BLaER1 (cell line): ENCODE results near the gene DDIT3.

Experiments
- H3K27ac ChIP-seq: shearing (Covaris generic); formaldehyde crosslinking; 2 replicates; pipeline ENCODE4 v1.8.1; 2022
- H3K27me3 ChIP-seq: shearing (Covaris generic); formaldehyde crosslinking; 2 replicates; pipeline ENCODE4 v1.8.1; 2022
- H3K36me3 ChIP-seq: shearing (Covaris generic); formaldehyde crosslinking; 2 replicates; pipeline ENCODE4 v1.8.1; 2022
- H3K4me1 ChIP-seq: shearing (Covaris generic); formaldehyde crosslinking; 2 replicates; pipeline ENCODE4 v1.8.1; 2022
- H3K4me2 ChIP-seq: shearing (Covaris generic); formaldehyde crosslinking; 2 replicates; pipeline ENCODE4 v1.8.1; 2022
- H3K4me3 ChIP-seq: shearing (Covaris generic); formaldehyde crosslinking; 2 replicates; pipeline ENCODE4 v1.8.1; 2022
- H3K9ac ChIP-seq: shearing (Covaris generic); formaldehyde crosslinking; 2 replicates; pipeline ENCODE4 v1.8.1; 2022
- H3K9me3 ChIP-seq: shearing (Covaris generic); formaldehyde crosslinking; 2 replicates; pipeline ENCODE4 v1.8.1; 2022
- H4K20me1 ChIP-seq: shearing (Covaris generic); formaldehyde crosslinking; 2 replicates; pipeline ENCODE4 v1.8.1; 2022
- Cebpa-rat ChIP-seq: shearing (Covaris generic); IDR thresholded peaks from 2 replicates; pipeline ENCODE4 v1.8.1; 2022

DDIT3 gene

GRCh38 chr12:57553343-57554202 lies 33.3 kb upstream of the DDIT3 start:
- no peak for TF ChIP-seq Cebpa-rat
- no peak overlapping the region for H3K27ac ChIP-seq

GRCh38 chr12:57552835-57553313 lies 32.6 kb upstream of the DDIT3 start:
- no peaks in the 10 kb centered on the region for H3K9me3 ChIP-seq

More at GRCh38 chr12:57553343-57554202, 33.3 kb upstream of the DDIT3 start:
- no peaks in the 10 kb centered on the region for H4K20me1 ChIP-seq
- no peak overlapping the region for H3K9ac ChIP-seq
- no peaks in the 10 kb centered on the region for H3K36me3 ChIP-seq
- H3K4me2 ChIP-seq, result peak overlapping the region; percentile 64
- peaks cover 41% of the 10 kb centered on the region for H3K27me3 ChIP-seq
- no peaks in the 10 kb centered on the region for H3K9me3 ChIP-seq
- peaks cover 18% of the 10 kb centered on the region for H3K4me1 ChIP-seq
- no peak overlapping the region for H3K4me3 ChIP-seq

DNA sequence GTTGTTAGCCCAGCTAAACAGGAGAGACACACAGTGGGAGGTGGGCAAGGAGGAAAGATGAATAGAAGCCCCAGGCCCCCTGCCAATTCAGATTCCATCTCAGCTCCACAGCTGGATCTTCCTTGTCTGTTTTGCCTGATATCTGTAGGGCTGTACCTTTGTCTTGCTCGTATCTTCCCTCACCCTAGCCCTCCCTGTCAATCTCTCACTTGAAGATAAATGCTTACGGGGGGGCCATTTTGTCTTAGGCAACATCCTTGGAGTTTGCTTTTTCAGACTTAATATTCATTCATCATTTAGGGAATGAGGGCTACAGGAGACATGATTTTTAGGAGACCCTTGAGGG lies 32.0 kb upstream of the DDIT3 start:
- no peaks in the 10 kb centered on the region for H3K9me3 ChIP-seq
- H3K27ac ChIP-seq, result no peak overlapping the region
- peaks cover 18% of the 10 kb centered on the region for H3K4me1 ChIP-seq
- H3K36me3 ChIP-seq, result no peaks in the 10 kb centered on the region
- H3K4me3 ChIP-seq, result no peak overlapping the region
- H3K27me3 ChIP-seq, result peaks cover 54% of the 10 kb centered on the region
- no peak overlapping the region for H3K4me2 ChIP-seq
- TF ChIP-seq Cebpa-rat, result no peak
- no peak overlapping the region for H3K9ac ChIP-seq
- H4K20me1 ChIP-seq, result no peaks in the 10 kb centered on the region

More at GRCh38 chr12:57552835-57553313, 32.6 kb upstream of the DDIT3 start:
- H3K4me3 ChIP-seq, result no peak overlapping the region
- H3K9ac ChIP-seq, result no peak overlapping the region
- peak overlapping the region; percentile 64 for H3K4me2 ChIP-seq
- H3K4me1 ChIP-seq, result peaks cover 18% of the 10 kb centered on the region
- H3K36me3 ChIP-seq, result no peaks in the 10 kb centered on the region
- peaks cover 48% of the 10 kb centered on the region for H3K27me3 ChIP-seq
- no peak for TF ChIP-seq Cebpa-rat
- no peaks in the 10 kb centered on the region for H4K20me1 ChIP-seq
- no peak overlapping the region for H3K27ac ChIP-seq

GRCh38 chr12:57551637-57552305 lies 31.5 kb upstream of the DDIT3 start:
- H4K20me1 ChIP-seq, result no peaks in the 10 kb centered on the region
- H3K27me3 ChIP-seq, result peaks cover 54% of the 10 kb centered on the region
- H3K27ac ChIP-seq, result no peak overlapping the region
- TF ChIP-seq Cebpa-rat, result no peak
- no peak overlapping the region for H3K4me2 ChIP-seq
- no peaks in the 10 kb centered on the region for H3K36me3 ChIP-seq
- no peak overlapping the region for H3K4me3 ChIP-seq
- no peaks in the 10 kb centered on the region for H3K9me3 ChIP-seq
- H3K9ac ChIP-seq, result no peak overlapping the region
- peaks cover 18% of the 10 kb centered on the region for H3K4me1 ChIP-seq

DNA sequence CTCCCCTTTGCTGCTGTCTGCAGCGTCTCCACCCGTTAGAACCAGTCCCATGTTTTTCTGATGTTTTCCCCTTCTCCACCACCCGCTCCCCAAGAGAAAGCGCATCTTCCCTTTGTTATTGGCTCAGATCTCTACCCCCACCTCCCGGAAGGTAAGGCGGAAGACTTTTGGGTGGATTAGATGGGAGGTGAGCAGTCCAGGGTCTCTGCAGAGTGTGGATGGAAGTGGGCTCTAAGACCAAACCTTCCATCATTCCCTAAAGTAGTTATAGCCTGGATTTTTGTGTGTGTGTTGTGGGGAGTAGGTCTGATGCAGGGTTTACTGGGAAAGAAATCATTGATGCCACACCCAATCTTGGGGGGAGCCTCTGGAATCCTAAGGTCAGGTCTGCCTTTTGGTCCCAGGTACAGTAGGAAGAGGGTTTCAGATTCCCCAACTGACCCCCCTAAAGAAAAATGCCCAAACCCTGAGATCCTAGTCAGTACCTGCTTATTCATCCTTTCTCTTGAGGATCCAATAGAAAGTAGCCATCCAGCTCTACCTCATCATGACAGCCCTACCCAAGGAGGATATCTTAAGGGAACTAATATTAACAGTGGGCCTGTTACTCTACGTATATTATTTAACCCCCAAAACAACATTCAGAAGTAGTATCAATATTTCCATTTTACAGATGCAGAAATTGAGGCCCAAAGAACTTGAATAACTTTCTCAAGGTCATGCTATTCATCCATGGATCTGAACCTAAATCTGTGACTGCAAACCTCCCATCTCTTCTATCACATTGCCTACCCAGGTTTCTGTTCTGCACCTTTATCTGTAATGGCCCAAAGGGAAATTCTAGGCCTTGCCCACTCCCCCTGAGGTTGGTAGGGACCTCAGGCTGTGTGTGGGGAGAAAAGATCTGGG lies 30.6 kb upstream of the DDIT3 start:
- Histone ChIP-seq H3K36me3 (no peaks in the 10 kb centered on the region), H3K4me3 (no peak overlapping the region), H3K27me3 (peaks cover 54% of the 10 kb centered on the region), H3K4me2 (no peak overlapping the region), H4K20me1 (no peaks in the 10 kb centered on the region), H3K4me1 (peaks cover 24% of the 10 kb centered on the region), H3K27ac (no peak overlapping the region), H3K9me3 (no peaks in the 10 kb centered on the region), H3K9ac (no peak overlapping the region)
- no peak for TF ChIP-seq Cebpa-rat

DNA sequence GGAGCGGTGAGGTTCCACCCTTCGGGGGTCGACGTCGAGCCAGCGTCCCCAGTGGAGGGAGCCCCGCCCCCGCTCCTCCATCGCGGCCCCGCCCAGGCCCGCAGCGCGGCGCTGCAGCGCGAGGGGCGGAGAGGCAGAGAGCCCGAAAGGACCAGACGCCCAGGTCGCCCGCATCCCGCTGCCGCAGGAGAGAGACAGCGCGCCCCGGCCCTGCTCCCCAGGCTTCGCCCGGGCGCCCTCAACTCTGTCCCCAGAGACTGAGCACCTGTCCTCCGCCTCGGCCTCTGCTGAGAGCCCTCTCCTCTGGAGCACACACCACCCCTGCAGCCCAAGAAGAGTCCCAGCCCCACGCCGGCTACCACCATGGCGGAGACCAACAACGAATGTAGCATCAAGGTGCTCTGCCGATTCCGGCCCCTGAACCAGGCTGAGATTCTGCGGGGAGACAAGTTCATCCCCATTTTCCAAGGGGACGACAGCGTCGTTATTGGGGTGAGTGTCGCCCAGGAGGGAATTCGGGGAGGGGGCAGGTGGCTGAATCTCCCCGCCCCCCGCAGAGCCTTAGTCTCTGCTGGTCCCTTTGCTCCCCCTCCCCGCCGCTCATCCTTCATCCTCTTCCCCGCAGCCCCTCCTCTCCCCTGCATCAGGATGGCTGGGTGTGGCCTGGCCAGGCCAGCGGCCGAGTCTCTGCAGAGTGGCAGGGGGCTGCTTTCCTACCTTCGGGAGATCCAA lies 29.8 kb upstream of the DDIT3 start, which contains the start of gene KIF5A:
Gene KIF5A (plus strand): TSS at position 136 of the 732 bp plus-strand sequence. CDS start 228 bp downstream, at position 364.
- no peaks in the 10 kb centered on the region for H3K36me3 ChIP-seq
- no peak for TF ChIP-seq Cebpa-rat
- H4K20me1 ChIP-seq, result no peaks in the 10 kb centered on the region
- H3K9ac ChIP-seq, result no peak within 1 kb of the TSS
- H3K4me2 ChIP-seq, result no peak within 1 kb of the TSS
- H3K27me3 ChIP-seq, result peaks cover 54% of the 10 kb centered on the region
- H3K27ac ChIP-seq, result no peak within 1 kb of the TSS
- no peaks in the 10 kb centered on the region for H3K9me3 ChIP-seq
- H3K4me3 ChIP-seq, result no peak within 1 kb of the TSS
- H3K4me1 ChIP-seq, result peaks cover 33% of the 10 kb centered on the region

GRCh38 chr12:57549203-57549908 lies 29.0 kb upstream of the DDIT3 start:
- Histone ChIP-seq H4K20me1 (no peaks in the 10 kb centered on the region), H3K9me3 (no peaks in the 10 kb centered on the region), H3K4me2 (no peak overlapping the region), H3K4me1 (peaks cover 40% of the 10 kb centered on the region), H3K4me3 (no peak overlapping the region), H3K27me3 (peaks cover 54% of the 10 kb centered on the region), H3K27ac (no peak overlapping the region), H3K9ac (no peak overlapping the region), H3K36me3 (no peaks in the 10 kb centered on the region)
- no peak for TF ChIP-seq Cebpa-rat

GRCh38 chr12:57548488-57548887 lies 28.2 kb upstream of the DDIT3 start:
- H3K9ac ChIP-seq, result no peak overlapping the region
- H3K4me2 ChIP-seq, result no peak overlapping the region

More at GRCh38 chr12:57548488-57548887, 28.2 kb upstream of the DDIT3 start:
- Histone ChIP-seq H3K36me3 (no peaks in the 10 kb centered on the region), H3K4me3 (no peak overlapping the region), H3K4me1 (peaks cover 42% of the 10 kb centered on the region), H3K9me3 (no peaks in the 10 kb centered on the region), H4K20me1 (peaks cover 6% of the 10 kb centered on the region), H3K27ac (no peak overlapping the region), H3K27me3 (peaks cover 54% of the 10 kb centered on the region)
- TF ChIP-seq Cebpa-rat, result no peak
